22Rv1 (cell line): ENCODE data around the gene OR1E1.
"Not testable (repeated sequence)": the region's sequence is repeated elsewhere in the genome, so short reads cannot be mapped to it uniquely, and the experiment has no call there.

Experiments
- H3K27ac ChIP-seq: fragments of 450-650 bp; 2 replicates; pipeline ENCODE4 v1.5.1; 2017
- ZFX ChIP-seq: fragments of 450-650 bp; IDR thresholded peaks from 2 replicates; pipeline ENCODE4 v1.6.1; 2017; ENCODE audit warnings: antibody characterized with exemption, borderline replicate concordance
- TF ChIP-seq, protein P1 (sequence below): fragments of 450-650 bp; IDR thresholded peaks from 2 replicates; pipeline ENCODE4 v1.5.1; 2017; ENCODE audit warnings: mild to moderate bottlenecking

OR1E1 gene

DNA sequence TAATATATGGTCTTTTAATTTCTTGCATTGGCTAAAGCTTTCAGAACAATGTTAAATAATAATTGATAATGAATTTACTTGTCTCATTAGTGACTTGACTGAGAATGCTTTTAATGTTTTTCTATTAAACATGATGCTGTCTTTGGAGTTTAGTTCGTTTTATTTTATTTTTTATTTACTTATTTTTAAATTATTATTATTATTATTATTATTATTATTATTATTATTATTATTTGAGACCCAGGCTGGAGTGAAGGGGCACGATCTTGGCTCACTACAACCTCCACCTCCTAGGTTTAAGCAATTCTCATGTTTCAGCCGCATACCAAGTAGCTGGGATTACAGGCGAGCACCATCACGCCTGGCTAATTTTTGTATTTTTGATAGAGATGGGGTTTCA, 17.4 kb upstream of the OR1E1 start:
- TF ChIP-seq ZFX: no peak
- TF ChIP-seq, protein P1, sequence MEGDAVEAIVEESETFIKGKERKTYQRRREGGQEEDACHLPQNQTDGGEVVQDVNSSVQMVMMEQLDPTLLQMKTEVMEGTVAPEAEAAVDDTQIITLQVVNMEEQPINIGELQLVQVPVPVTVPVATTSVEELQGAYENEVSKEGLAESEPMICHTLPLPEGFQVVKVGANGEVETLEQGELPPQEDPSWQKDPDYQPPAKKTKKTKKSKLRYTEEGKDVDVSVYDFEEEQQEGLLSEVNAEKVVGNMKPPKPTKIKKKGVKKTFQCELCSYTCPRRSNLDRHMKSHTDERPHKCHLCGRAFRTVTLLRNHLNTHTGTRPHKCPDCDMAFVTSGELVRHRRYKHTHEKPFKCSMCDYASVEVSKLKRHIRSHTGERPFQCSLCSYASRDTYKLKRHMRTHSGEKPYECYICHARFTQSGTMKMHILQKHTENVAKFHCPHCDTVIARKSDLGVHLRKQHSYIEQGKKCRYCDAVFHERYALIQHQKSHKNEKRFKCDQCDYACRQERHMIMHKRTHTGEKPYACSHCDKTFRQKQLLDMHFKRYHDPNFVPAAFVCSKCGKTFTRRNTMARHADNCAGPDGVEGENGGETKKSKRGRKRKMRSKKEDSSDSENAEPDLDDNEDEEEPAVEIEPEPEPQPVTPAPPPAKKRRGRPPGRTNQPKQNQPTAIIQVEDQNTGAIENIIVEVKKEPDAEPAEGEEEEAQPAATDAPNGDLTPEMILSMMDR: no peak
- H3K27ac ChIP-seq: no peak overlapping the region

GRCh38 chr17:3412216-3412615, 14.0 kb upstream of the OR1E1 start:
- not testable (repeated sequence) for H3K27ac ChIP-seq

DNA sequence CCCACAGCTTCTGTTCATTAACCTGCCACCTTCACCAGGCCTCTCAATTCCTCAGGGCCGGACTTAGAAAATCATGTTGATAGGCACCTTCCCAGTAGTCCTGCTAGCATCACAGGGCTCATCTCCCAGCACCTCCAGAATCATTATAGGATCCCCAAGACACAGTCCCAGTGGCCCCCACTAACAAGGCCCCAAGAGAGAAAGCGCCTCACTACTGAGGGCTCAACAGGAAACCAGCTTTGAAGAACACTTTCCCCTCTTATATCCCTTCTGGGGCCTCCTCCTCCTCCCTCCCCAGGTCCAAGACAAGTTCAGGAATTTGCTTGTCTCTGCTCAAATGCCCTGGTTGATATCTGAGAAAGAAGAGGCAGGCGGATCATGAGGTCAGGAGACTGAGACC, 12.9 kb upstream of the OR1E1 start, which contains the start of gene OR3A3:
OR3A3 (plus strand) TSS at position 301 of the 400 bp plus-strand sequence.
- H3K27ac ChIP-seq: no peak within 1 kb of the TSS
- TF ChIP-seq, protein P1: no peak
- TF ChIP-seq ZFX: no peak

- H3K27ac ChIP-seq: not testable (repeated sequence)
Measured at GRCh38 chr17:3403856-3404255, 5.6 kb upstream of the OR1E1 start.

GRCh38 chr17:3401786-3402185, 3.6 kb upstream of the OR1E1 start:
- no peak overlapping the region for H3K27ac ChIP-seq
- TF ChIP-seq ZFX: no peak
- TF ChIP-seq, protein P1: no peak

DNA sequence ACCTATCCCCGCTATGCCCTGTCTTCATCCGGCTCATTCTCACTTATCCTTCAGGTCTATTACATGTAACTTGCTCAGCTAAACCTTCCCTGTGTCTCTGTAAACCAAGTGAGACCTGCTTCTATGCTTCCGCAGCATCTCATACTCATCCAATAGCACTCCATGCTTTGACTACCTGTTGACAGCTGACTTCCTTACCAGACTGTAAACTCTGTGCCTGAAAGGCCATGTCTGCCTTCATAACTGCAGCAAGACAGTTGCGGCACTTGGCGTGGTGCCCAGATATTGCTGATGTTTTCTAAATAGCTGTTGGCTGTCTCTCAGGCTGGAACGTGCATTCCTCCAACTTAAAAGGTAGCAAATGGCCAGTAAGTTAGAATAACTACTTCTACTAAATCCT, 1.8 kb upstream of the OR1E1 start:
- TF ChIP-seq, protein P1: no peak
- no peak for TF ChIP-seq ZFX
- no peak overlapping the region for H3K27ac ChIP-seq

- not testable (repeated sequence) for H3K27ac ChIP-seq
Measured at GRCh38 chr17:3397801-3398200, 409 bp downstream of the OR1E1 start.

DNA sequence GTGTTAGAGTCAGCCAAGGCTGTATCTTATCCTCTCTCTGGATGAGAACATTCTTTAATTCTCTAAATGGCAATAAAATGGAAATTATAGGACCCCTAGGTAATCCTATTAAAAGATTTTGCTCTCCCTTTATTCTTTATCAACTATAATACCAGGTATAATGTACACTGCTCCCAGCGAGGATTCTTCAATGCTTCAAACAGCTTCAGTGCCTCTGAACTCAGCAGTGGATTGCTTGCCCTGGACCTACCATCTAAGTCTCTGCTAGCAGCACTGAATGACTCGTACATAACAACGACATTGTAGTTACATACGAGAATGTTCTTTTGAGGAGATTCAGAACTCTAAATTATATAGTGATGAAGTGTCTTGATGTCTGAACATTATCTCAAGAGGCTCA, 8.4 kb downstream of the OR1E1 start:
- no peak overlapping the region for H3K27ac ChIP-seq
- TF ChIP-seq, protein P1: no peak
- no peak for TF ChIP-seq ZFX

- no peak within 1 kb of the TSS for H3K27ac ChIP-seq
- TF ChIP-seq, protein P1: no peak
- TF ChIP-seq ZFX: no peak
Measured at GRCh38 chr17:3385869-3386816, 12.1 kb downstream of the OR1E1 start, which contains the start of gene OR3A2. Gene OR3A2, minus strand, starts transcription at chr17:3386308.
